GM19023 (cell line): ENCODE data around the gene SLIT1.

ENCODE experiments used
- ATAC-seq: cut with Tn5 transposase; IDR thresholded peaks from one replicate; pipeline ENCODE4 v1.9.1; 2021; ENCODE audit warnings: mild to moderate bottlenecking, moderate library complexity; ENCODE audit not compliant: unreplicated experiment

Gene SLIT1

GRCh38 chr10:97066877-97067555, 118.7 kb downstream of the SLIT1 start:
- ATAC-seq: no peak

- ATAC-seq: no peak
These were observed 119.8 kb downstream of the SLIT1 start for GRCh38 chr10:97065686-97066660.

- no peak for ATAC-seq
These were observed 120.6 kb downstream of the SLIT1 start for GRCh38 chr10:97065128-97065527.

- no peak for ATAC-seq
These were observed 121.5 kb downstream of the SLIT1 start for GRCh38 chr10:97063983-97064837.

- no peak for ATAC-seq
These were observed 122.3 kb downstream of the SLIT1 start for GRCh38 chr10:97063271-97063982.

GRCh38 chr10:97062456-97062855, 123.3 kb downstream of the SLIT1 start:
- no peak for ATAC-seq

GRCh38 chr10:97062046-97062445, 123.7 kb downstream of the SLIT1 start:
- no peak for ATAC-seq

GRCh38 chr10:97061423-97061822, 124.3 kb downstream of the SLIT1 start:
- ATAC-seq: no peak

- no peak for ATAC-seq
These were observed 125.2 kb downstream of the SLIT1 start for GRCh38 chr10:97060441-97061084.

- no peak for ATAC-seq
These were observed 125.9 kb downstream of the SLIT1 start for GRCh38 chr10:97059872-97060205.

GRCh38 chr10:97059006-97059871, 126.5 kb downstream of the SLIT1 start:
- ATAC-seq: no peak

- no peak for ATAC-seq
These were observed 127.2 kb downstream of the SLIT1 start for GRCh38 chr10:97058521-97058920.

- ATAC-seq: no peak
These were observed 128.1 kb downstream of the SLIT1 start for GRCh38 chr10:97057491-97058235.

GRCh38 chr10:97056003-97056630, 129.6 kb downstream of the SLIT1 start:
- no peak for ATAC-seq

GRCh38 chr10:97053276-97053675, 132.5 kb downstream of the SLIT1 start:
- no peak for ATAC-seq

GRCh38 chr10:97050956-97051496, 134.7 kb downstream of the SLIT1 start:
- ATAC-seq: no peak

GRCh38 chr10:97050205-97050745, 135.5 kb downstream of the SLIT1 start:
- ATAC-seq: no peak
